ENCODE results near the gene INSYN2B.

DNA sequence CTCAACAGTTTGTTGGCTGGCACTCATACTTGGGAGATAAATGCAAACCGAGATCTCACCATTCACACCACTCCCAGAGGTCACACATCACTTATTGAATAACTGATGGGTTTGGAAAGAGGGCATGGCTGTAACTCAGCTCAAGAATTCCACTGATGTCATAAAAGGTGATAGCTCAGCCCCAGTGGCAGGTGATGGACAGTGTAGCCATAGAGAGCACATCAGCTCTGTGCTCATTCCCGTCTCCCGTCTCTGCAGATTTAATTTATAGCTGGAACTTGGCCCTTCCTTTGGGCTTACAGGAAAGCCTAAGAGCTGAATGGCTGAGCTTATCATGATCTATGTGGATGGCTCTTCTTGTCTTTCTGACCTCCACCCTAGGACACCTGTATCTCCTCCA, 59.8 kb downstream of the INSYN2B start:
- TF ChIP-seq, protein P1, sequence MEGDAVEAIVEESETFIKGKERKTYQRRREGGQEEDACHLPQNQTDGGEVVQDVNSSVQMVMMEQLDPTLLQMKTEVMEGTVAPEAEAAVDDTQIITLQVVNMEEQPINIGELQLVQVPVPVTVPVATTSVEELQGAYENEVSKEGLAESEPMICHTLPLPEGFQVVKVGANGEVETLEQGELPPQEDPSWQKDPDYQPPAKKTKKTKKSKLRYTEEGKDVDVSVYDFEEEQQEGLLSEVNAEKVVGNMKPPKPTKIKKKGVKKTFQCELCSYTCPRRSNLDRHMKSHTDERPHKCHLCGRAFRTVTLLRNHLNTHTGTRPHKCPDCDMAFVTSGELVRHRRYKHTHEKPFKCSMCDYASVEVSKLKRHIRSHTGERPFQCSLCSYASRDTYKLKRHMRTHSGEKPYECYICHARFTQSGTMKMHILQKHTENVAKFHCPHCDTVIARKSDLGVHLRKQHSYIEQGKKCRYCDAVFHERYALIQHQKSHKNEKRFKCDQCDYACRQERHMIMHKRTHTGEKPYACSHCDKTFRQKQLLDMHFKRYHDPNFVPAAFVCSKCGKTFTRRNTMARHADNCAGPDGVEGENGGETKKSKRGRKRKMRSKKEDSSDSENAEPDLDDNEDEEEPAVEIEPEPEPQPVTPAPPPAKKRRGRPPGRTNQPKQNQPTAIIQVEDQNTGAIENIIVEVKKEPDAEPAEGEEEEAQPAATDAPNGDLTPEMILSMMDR (IDR thresholded peaks at IDR 0.05) = no peak
- no peak for TF ChIP-seq POLR2A (IDR thresholded peaks at IDR 0.05)

All from adrenal gland (tissue), 5 donors.